Right atrium auricular region (tissue), 2 donors: Measurements from ENCODE around the gene BAX. TPM values are rescaled to one million over a fixed set of nuclear protein-coding genes. Genes with fewer than 3 reads are reported as not detected.
"Not testable (repeated sequence)": the region's sequence is repeated elsewhere in the genome, so short reads cannot be mapped to it uniquely, and the experiment has no call there.

Experiments used
- DNase-seq: peaks from one replicate; pipeline ENCODE4 v3.0.0-alpha.2; 2019; ENCODE audit warnings: low spot score
- H3K27ac ChIP-seq, 2 donors: fragments of 200-600 bp; sonication (generic); 1 replicate in 1 of 2; 2 replicates in 1 of 2; pipeline ENCODE4 v1.5.1; 2016 to 2019
- H3K27me3 ChIP-seq, 2 donors: fragments of 200-600 bp; sonication (generic); one replicate each; pipeline versions ENCODE4 v1.5.1 to v1.6.0; 2017 to 2019
- H3K36me3 ChIP-seq: fragments of 200-600 bp; sonication (generic); one replicate; pipeline ENCODE4 v1.5.1; 2016
- H3K4me1 ChIP-seq, 2 donors: fragments of 200-600 bp; sonication (generic); one replicate each; pipeline versions ENCODE4 v1.5.1 to v1.6.0; 2017 to 2019
- H3K4me3 ChIP-seq, 2 donors: fragments of 200-600 bp; sonication (generic); 1 replicate in 1 of 2; 2 replicates in 1 of 2; pipeline ENCODE4 v1.5.1; 2017 to 2019; ENCODE audit warnings: mild to moderate bottlenecking in 1 of 2, moderate library complexity in 1 of 2
- H3K9me3 ChIP-seq, 2 donors: fragments of 200-600 bp; sonication (generic); one replicate each; pipeline ENCODE4 v1.5.1; 2019
- total RNA-seq, 2 donors: library from RNA; depleted of rRNA; stranded (reverse); fragments of >200 nt; gene quantifications; one replicate each; pipeline ENCODE4 v1.1.0, GENCODE V29; 2016
- TF ChIP-seq, protein P1 (sequence below), 2 donors: fragments of 200-600 bp; sonication (generic); IDR thresholded peaks; one replicate each; pipeline ENCODE4 v1.5.1; 2019; ENCODE audit warnings: antibody characterized with exemption in 2 of 2

The BAX gene
- total RNA-seq, 2 donors from 2014 or later, result 10.7 to 21.2 TPM

DNA sequence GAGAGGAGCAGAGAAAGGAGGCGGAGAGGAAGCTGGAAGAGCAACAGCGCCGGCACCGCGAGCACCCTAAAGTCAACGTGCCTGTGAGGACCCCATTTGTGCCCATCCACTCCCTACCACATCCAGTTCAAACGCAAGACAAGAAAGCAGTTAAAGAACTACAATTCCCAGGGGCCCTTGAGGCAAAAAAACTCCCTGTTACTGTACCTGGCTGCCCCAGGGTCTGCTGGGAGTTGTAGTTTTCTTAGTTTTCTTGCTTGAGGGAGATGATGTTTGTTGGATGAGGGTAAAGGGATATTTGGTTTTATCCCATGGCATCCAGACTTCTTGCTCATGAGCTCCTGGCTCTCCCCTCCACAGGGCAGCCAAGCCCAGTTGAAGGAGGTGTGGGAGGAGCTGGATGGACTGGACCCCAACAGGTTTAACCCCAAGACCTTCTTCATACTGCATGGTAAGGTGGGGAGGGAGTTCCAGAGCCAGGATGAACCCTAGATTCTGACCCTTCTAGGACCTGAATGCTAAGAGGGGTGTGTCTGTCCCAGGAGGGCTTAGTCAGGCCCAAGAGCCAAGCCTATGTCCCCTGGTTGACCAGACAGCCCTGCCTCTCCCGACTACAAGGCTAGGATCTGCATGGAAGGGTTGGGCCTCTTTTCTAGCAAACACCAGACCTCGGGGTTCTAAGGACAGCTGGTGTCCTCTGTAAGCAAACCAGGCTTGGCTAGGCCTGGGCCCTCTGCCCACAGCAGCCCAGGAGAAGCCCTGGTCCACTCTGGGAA is 41.4 kb upstream of the BAX start:
- Histone ChIP-seq H3K27ac (no peak overlapping the region), H3K36me3 (peaks cover 95% of the 10 kb centered on the region)
- no peak for DNase-seq

GRCh38 chr19:48914181-48914580 is 40.5 kb upstream of the BAX start:
- H3K4me3 ChIP-seq, result no peak overlapping the region
- TF ChIP-seq, protein P1, sequence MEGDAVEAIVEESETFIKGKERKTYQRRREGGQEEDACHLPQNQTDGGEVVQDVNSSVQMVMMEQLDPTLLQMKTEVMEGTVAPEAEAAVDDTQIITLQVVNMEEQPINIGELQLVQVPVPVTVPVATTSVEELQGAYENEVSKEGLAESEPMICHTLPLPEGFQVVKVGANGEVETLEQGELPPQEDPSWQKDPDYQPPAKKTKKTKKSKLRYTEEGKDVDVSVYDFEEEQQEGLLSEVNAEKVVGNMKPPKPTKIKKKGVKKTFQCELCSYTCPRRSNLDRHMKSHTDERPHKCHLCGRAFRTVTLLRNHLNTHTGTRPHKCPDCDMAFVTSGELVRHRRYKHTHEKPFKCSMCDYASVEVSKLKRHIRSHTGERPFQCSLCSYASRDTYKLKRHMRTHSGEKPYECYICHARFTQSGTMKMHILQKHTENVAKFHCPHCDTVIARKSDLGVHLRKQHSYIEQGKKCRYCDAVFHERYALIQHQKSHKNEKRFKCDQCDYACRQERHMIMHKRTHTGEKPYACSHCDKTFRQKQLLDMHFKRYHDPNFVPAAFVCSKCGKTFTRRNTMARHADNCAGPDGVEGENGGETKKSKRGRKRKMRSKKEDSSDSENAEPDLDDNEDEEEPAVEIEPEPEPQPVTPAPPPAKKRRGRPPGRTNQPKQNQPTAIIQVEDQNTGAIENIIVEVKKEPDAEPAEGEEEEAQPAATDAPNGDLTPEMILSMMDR (IDR thresholded peaks at IDR 0.05), result no peak
- H3K9me3 ChIP-seq, result no peaks in the 10 kb centered on the region
- no peaks in the 10 kb centered on the region for H3K27me3 ChIP-seq
- no peak overlapping the region for H3K27ac ChIP-seq
- H3K4me1 ChIP-seq, result no peaks in the 10 kb centered on the region
- peaks cover 96% of the 10 kb centered on the region for H3K36me3 ChIP-seq
- no peak for DNase-seq

More for the DNA sequence above, 41.4 kb upstream of the BAX start:
- H3K27me3 ChIP-seq, result no peaks in the 10 kb centered on the region
- H3K4me3 ChIP-seq, result no peak overlapping the region
- H3K4me1 ChIP-seq, result no peaks in the 10 kb centered on the region
- no peaks in the 10 kb centered on the region for H3K9me3 ChIP-seq
- TF ChIP-seq, protein P1 (IDR thresholded peaks at IDR 0.05), result no peak

- Histone ChIP-seq H3K9me3 (no peaks in the 10 kb centered on the region), H3K4me1 (no peaks in the 10 kb centered on the region), H3K27me3 (no peaks in the 10 kb centered on the region), H3K27ac (no peak overlapping the region), H3K36me3 (peaks cover 86% of the 10 kb centered on the region), H3K4me3 (no peak overlapping the region)
- no peak for DNase-seq
- TF ChIP-seq, protein P1 (IDR thresholded peaks at IDR 0.05), result no peak
Observed at GRCh38 chr19:48915757-48916156, 38.9 kb upstream of the BAX start.

DNA sequence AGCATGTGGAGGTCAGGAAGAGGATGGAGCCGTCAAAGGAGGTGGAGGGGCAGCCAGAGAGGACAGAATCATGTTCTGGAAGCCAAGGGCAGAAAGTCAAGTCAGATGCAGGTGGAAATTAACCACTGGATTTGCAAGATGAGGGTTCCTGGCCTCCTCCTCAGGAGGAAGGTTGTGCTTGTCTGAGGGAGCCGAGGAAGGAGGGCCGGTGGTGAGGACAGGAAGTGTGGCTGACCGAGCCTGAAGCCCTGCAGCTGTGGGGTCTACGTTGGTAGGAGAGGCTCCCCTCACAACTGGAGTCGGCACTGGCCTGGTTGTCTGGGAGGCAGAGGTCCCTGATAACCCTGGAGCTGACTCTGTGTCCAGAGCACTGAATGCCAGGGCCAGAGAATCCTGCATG is 36.6 kb upstream of the BAX start:
- no peaks in the 10 kb centered on the region for H3K27me3 ChIP-seq
- DNase-seq, result no peak
- TF ChIP-seq, protein P1 (IDR thresholded peaks at IDR 0.05), result no peak
- no peaks in the 10 kb centered on the region for H3K9me3 ChIP-seq
- H3K27ac ChIP-seq, result no peak overlapping the region
- no peaks in the 10 kb centered on the region for H3K4me1 ChIP-seq
- H3K36me3 ChIP-seq, result peaks cover 81% of the 10 kb centered on the region
- no peak overlapping the region for H3K4me3 ChIP-seq

- Histone ChIP-seq H3K4me3 (no peak overlapping the region), H3K27me3 (no peaks in the 10 kb centered on the region), H3K9me3 (no peaks in the 10 kb centered on the region), H3K36me3 (peaks cover 74% of the 10 kb centered on the region), H3K27ac (no peak overlapping the region), H3K4me1 (no peaks in the 10 kb centered on the region)
- TF ChIP-seq, protein P1 (IDR thresholded peaks at IDR 0.05), result no peak
- DNase-seq, result no peak
Observed at GRCh38 chr19:48918801-48919247, 35.9 kb upstream of the BAX start.

GRCh38 chr19:48919271-48919670 is 35.4 kb upstream of the BAX start:
- not testable (repeated sequence) for H3K4me1 ChIP-seq, H3K9me3 ChIP-seq, DNase-seq, H3K27ac ChIP-seq, H3K4me3 ChIP-seq, H3K27me3 ChIP-seq
- H3K36me3 ChIP-seq, result peaks cover 69% of the 10 kb centered on the region
